Astrocyte of the hippocampus (primary cell): ENCODE results near the gene RNPS1.
"Not testable (repeated sequence)": the region's sequence is repeated elsewhere in the genome, so short reads cannot be mapped to it uniquely, and the experiment has no call there.

Source experiments
- DNase-seq: peaks from one replicate; pipeline ENCODE4 v3.0.0; 2011; ENCODE audit warnings: low read depth, low spot score

RNPS1 gene

DNA sequence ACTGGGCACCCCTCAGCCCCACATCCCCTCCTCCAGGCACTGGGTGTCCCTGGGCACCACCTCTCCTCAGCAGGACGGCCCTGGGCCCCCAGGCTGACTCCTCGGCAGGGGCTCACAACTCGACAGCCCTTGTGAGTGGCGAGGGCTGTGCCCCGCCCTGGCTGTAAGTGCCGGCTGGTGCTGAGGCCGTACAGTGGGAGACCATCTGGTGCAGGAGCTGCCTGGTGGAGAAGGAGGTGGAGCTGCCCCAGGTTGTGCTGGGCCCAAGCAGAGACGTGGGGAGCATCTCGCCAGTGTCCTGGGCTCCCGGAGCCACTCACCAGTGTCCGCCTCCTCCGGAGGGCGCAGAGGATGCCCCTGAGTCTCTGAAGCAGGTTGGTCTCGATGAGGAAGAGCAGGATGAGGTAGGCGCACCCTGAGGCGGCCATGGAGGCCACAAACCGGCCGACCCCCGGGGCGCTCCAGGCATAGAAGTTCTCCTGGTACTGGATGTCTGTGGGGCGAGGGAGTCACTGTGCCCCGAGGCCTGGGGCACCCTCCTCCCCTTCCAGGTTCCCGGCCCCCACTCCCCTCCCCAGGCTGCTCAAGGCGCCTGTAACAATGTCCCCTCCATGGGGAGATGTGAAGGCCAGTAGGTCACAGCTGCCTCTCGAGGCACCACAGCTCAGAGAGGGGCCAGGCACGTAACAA, 15.1 kb upstream of the RNPS1 start:
- no peak for DNase-seq

GRCh38 chr16:2282262-2282661, 14.3 kb upstream of the RNPS1 start:
- DNase-seq, result no peak

- DNase-seq, result no peak
Observed at GRCh38 chr16:2280981-2281542, 13.1 kb upstream of the RNPS1 start.

- DNase-seq, result no peak
Observed at GRCh38 chr16:2280461-2280860, 12.5 kb upstream of the RNPS1 start.

GRCh38 chr16:2278956-2279800, 11.3 kb upstream of the RNPS1 start:
- DNase-seq, result no peak

DNA sequence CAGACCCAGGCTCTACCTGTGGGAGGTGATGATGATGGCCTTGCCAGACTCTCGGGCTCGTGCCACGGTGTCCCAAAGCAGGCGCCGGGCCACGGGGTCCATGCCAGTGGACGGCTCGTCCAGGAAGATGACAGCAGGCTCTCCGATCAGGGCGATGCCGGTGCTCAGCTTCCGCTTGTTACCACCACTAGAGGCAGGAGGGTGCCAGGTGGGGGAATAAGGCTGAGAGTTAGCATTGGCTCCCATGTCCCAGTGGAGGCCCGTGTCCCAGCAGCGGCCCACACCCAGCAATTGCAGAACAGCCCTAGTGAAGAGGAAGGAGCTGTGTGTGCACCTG, 10.3 kb upstream of the RNPS1 start:
- no peak for DNase-seq

GRCh38 chr16:2277466-2278271, 9.7 kb upstream of the RNPS1 start:
- DNase-seq, result no peak

DNA sequence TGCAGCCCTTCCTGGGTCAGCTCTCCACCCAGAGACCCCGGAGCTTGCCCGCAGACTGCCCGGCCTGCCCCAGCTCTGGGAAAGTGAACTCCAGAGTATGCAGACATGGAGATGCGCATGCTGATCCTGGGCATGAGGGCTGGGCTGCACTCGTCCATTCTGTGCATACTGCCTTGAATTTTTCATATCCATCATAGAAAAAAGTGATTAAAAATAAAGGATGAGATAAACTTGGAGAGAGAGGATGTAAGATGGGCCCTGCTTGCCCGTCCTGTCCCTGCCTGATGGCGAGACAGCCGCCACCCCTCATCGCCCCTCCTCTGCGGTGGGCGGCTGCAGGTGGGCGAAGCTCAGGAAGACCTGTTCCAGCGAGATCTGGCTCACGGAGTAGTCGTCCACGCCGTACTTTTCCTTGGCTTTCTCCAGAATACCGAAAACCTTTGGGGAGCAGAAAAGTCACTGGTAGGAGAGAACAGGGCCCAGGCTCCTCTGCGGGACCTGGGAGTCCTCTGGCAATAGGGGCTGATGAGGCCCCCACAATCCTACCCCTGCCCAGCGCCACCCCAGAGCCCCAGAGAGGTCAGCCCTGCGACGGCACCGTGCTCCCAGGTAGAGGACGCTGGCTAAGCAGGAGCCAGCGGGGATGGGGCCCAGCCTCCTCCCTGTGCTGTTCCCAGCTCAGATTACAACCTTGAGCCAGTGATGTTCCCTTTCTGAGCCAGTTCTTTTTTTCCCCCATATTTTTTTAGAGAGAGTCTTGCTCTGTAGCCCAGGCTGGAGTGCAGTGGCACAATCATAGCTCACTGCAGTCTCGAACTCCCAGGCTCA, 8.7 kb upstream of the RNPS1 start:
- DNase-seq, result no peak

GRCh38 chr16:2275476-2276367, 7.8 kb upstream of the RNPS1 start:
- DNase-seq, result no peak

- DNase-seq, result no peak
Observed at GRCh38 chr16:2273931-2274330, 6.0 kb upstream of the RNPS1 start.

- no peak for DNase-seq
Observed at GRCh38 chr16:2273484-2273883, 5.6 kb upstream of the RNPS1 start.

DNA sequence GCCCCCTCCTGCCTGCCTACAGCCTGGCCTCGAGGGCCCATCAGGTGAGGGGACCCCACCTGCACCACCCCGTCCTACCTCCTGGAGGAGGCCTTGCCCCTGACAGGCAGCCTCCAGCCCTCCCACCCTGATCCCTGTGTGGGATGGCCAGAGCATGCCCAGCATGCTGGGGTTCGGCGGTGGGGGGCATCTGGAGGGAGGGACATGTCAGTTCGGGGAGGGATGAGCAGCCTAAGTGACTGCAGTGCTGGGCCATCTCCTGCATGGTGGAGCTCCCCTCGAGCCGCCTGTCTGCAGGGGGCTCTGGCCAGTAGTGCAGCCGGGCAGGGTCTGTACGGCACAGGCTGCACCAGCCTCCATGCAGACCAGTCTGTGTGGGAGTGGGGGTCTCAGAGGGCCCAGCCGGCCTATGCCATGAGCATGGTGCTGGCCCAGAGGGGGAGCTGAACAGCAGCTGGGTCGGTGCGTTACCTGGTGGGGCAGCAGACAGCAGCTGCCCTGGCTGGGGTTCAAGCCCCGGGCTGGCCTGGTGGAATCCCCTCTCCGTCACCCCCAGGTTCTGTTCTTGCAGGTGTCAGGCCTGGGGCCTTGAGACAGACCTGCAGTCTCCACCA, 4.0 kb upstream of the RNPS1 start:
- DNase-seq, result no peak

DNA sequence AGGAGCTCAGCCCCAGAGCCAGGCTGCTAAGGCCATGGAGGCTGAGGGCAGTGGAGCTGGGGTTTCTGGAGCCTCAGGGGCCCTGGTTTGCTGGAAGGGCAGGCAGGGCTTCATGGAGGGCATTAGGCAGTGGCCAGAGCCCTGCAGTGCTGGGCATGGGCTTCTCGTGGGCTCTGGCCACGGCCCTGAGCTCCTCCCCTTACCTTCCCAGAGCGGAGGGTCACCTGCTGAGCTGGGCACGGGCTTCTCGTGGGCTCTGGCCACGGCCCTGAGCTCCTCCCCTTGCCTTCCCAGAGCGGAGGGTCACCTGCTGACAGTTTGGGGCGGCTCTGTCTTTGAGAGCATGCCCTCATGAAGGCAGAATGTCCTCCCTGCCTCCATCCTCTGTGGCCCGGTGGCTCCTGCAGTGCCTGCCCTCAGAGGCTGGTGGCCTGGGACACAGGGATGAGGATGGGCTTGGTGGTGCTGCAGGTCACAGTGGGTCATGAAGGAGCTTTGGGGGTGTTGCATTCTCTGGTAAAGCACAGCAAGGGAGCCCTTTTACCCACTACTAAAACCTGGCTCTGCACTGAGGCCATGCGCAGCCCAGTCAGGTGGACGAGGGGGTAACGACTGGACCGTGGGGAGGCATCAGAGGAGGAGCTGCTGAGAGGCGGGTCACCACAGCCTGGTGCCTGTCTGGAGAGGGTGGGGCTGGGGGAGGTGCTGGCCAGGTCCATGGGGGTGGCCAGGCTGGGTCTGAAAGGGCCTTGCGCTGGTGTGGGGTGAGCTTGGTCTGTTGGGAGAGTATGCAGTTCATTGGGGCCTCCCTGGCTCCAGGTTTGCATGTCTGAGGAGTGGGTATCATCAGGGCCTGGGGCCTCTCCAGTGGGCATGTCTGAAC, 2.9 kb upstream of the RNPS1 start:
- DNase-seq, result no peak

DNA sequence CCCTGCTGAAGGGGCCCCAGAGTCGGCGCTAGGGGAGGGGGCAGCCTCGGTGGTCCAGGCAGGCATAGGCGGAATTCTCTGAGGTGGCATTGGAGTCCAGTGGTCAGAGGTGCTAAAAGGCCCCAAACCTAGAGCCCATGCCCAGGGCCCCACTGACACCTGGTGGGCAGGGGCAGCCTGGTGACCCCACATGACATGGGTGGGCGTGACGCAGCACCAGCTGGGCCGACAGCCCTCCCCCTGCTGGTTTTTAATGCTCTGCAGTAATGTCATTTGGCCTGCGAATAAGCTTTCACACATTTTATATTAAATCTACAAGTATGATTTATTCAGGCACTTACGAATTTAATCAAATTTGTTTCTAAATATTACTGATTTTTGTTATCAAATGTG, 2.1 kb upstream of the RNPS1 start:
- DNase-seq, result no peak

GRCh38 chr16:2267505-2267912, 417 bp downstream of the RNPS1 start:
- DNase-seq, result not testable (repeated sequence)

GRCh38 chr16:2266887-2267286, 1.0 kb downstream of the RNPS1 start:
- DNase-seq, result peak; percentile 35

DNA sequence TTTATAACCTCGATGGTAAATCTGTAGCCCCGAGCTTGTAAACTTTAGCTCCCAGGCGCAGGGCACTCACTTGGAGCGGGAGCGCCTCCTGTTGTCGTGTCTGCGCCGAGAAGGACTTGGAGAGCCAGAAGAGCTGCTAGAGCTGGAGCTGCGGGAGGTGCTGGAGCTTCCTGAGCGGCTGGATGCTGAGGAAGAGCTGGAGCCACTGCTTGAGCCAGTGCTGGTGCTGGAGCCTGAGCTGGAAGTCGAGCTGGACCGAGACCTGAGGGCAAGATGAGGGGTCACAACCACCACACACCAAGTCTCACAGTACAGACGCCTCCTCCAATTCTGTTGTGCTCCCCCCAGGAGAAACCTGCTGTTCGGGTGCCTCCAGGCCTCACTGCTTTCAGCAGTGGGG, 4.9 kb downstream of the RNPS1 start:
- not testable (repeated sequence) for DNase-seq

DNA sequence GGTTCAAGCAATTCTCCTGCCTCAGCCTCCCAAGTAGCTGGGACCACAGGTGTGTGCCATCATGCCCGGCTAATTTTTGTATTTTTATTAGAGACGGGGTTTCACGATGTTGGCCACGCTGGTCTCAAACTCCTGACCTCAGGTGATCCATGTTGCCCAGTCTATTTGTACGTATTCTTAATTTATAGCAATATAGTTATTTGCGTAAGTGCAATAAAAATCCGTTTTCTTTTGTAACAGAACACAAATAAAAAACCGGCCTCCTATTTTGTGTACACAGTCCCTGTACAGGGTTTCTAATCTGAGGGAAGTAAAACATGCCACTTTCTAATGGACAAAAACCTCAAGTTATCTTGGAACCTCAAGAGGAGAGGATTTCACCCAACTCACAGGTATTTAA, 7.7 kb downstream of the RNPS1 start:
- no peak for DNase-seq

DNA sequence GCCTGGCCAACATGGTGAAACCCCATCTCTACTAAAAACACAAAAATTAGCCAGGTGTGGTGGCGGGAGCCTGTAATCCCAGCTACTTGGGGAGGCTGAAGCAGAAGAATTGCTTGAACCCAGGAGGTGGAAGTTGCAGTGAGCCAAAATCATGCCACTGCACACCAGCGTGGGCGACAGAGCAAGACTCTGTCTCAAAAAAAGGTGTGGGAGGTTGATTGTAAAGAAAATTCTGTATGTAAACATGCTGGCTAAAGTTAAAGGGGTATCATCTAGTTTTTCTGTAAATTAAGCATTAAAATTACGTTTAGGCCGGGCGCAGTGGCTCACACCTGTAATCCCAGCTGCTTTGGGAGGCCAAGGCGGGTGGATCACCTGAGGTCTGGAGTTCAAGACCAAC, 9.4 kb downstream of the RNPS1 start:
- DNase-seq, result not testable (repeated sequence)
